Liver (tissue), 3 donors: Measurements from ENCODE around the gene PUS7L.

ENCODE experiments used
- ATF3 ChIP-seq: IDR thresholded peaks from 2 replicates; pipeline ENCODE4 v1.6.1; 2016; ENCODE audit warnings: antibody characterized with exemption
- CTCF ChIP-seq: fragments of 150-350 bp; IDR thresholded peaks from 2 replicates; pipeline ENCODE4 v1.5.1; 2017; ENCODE audit warnings: improper control_type of control experiment, low read depth, low read length; ENCODE audit not compliant: missing input control
- EGR1 ChIP-seq, 2 donors: IDR thresholded peaks; 2 replicates each; pipeline ENCODE4 v1.6.1; 2016 to 2018; ENCODE audit warnings: antibody characterized with exemption in 2 of 2, low read depth in 2 of 2
- FOXA1 ChIP-seq: IDR thresholded peaks from 2 replicates; pipeline ENCODE4 v1.6.1; 2016; ENCODE audit warnings: antibody characterized with exemption
- GABPA ChIP-seq, 2 donors: IDR thresholded peaks in 1 of 2; conservative IDR thresholded peaks in 1 of 2; 2 replicates each; pipeline ENCODE4 v1.6.1; 2016; ENCODE audit warnings: antibody characterized with exemption in 2 of 2, mild to moderate bottlenecking in 1 of 2, moderate library complexity in 1 of 2
- NR2F2 ChIP-seq: IDR thresholded peaks from 2 replicates; pipeline ENCODE4 v1.6.1; 2016; ENCODE audit warnings: antibody characterized with exemption
- RAD21 ChIP-seq, 2 donors: IDR thresholded peaks; 2 replicates each; pipeline ENCODE4 v1.6.1; 2016; ENCODE audit warnings: antibody characterized with exemption in 2 of 2, mild to moderate bottlenecking in 2 of 2
- SP1 ChIP-seq: IDR thresholded peaks from 2 replicates; pipeline ENCODE4 v1.6.1; 2018; ENCODE audit warnings: antibody characterized with exemption, mild to moderate bottlenecking
- YY1 ChIP-seq: IDR thresholded peaks from 2 replicates; pipeline ENCODE4 v1.6.1; 2016; ENCODE audit warnings: antibody characterized with exemption, mild to moderate bottlenecking
- TF ChIP-seq, protein P1 (sequence below): IDR thresholded peaks from 2 replicates; pipeline ENCODE4 v1.6.1; 2016; ENCODE audit warnings: antibody characterized with exemption
- TF ChIP-seq, protein P2 (sequence below): IDR thresholded peaks from 2 replicates; pipeline ENCODE4 v1.6.1; 2016; ENCODE audit warnings: antibody characterized with exemption
- donor health status: healthy.
- donor health status: healthy.

GRCh38 chr12:43763769-43764168 lies 5.2 kb upstream of the PUS7L start:
- TF ChIP-seq CTCF (no peak), GABPA (IDR thresholded peaks at IDR 0.05 in 1 of 2, conservative IDR thresholded peaks at IDR 0.05 in 1 of 2) (no peak), SP1 (no peak), YY1 (no peak), EGR1 (IDR thresholded peaks at IDR 0.05; ENCODE audit: low read depth in 2 of 2) (no peak), RAD21 (IDR thresholded peaks at IDR 0.05) (no peak), NR2F2 (no peak), FOXA1 (no peak), ATF3 (no peak)
- TF ChIP-seq, protein P1, sequence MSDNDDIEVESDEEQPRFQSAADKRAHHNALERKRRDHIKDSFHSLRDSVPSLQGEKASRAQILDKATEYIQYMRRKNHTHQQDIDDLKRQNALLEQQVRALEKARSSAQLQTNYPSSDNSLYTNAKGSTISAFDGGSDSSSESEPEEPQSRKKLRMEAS: no peak
- TF ChIP-seq, protein P2, sequence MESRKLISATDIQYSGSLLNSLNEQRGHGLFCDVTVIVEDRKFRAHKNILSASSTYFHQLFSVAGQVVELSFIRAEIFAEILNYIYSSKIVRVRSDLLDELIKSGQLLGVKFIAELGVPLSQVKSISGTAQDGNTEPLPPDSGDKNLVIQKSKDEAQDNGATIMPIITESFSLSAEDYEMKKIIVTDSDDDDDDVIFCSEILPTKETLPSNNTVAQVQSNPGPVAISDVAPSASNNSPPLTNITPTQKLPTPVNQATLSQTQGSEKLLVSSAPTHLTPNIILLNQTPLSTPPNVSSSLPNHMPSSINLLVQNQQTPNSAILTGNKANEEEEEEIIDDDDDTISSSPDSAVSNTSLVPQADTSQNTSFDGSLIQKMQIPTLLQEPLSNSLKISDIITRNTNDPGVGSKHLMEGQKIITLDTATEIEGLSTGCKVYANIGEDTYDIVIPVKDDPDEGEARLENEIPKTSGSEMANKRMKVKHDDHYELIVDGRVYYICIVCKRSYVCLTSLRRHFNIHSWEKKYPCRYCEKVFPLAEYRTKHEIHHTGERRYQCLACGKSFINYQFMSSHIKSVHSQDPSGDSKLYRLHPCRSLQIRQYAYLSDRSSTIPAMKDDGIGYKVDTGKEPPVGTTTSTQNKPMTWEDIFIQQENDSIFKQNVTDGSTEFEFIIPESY: no peak
